ENCODE data around the gene SDF4.

GRCh38 chr1:1187938-1188337 lies 43.9 kb downstream of the SDF4 start:
- TF ChIP-seq EZH2 (IDR thresholded peaks at IDR 0.05; ENCODE audit: borderline replicate concordance, low read length) (no peak), CTCF (IDR thresholded peaks at IDR 0.05; ENCODE audit: low read length) (no peak)

Measured in OCI-LY1 (cell line).